Adrenal gland (tissue), 12 donors: ENCODE data around the gene ZFR2. TPM values are rescaled to one million over a fixed set of nuclear protein-coding genes. Genes with fewer than 3 reads are reported as not detected.
A peak's percentile ranks its signal among the peaks of the same experiment; 100 is the strongest.

Source experiments
- DNase-seq, 7 donors: peaks; one replicate each; pipeline ENCODE4 v3.0.0-alpha.2; 2019 to 2020
- H3K27ac ChIP-seq, 5 donors: fragments of 200-600 bp; sonication (generic) in 4 of 5; 1 replicate in 3 of 5; 2 replicates in 2 of 5; pipeline versions ENCODE4 v1.5.1 to v1.8.0; 2016 to 2020; ENCODE audit warnings: mild to moderate bottlenecking in 1 of 5
- H3K27me3 ChIP-seq: fragments of 200-600 bp; 2 replicates; pipeline ENCODE4 v1.8.0; 2021
- H3K36me3 ChIP-seq, 2 donors: fragments of 200-600 bp; replicated peaks in 1 of 2; 1 replicate in 1 of 2; 2 replicates in 1 of 2; pipeline versions ENCODE4 v1.5.1 to v1.8.0; 2018 to 2022
- H3K4me1 ChIP-seq, 2 donors: fragments of 200-600 bp; replicated peaks in 1 of 2; 1 replicate in 1 of 2; 2 replicates in 1 of 2; pipeline versions ENCODE4 v1.5.1 to v1.8.0; 2018 to 2021
- H3K4me3 ChIP-seq, 4 donors: fragments of 200-600 bp; sonication (generic) in 3 of 4; one replicate each; pipeline ENCODE4 v1.5.1; 2016 to 2018
- H3K9me3 ChIP-seq, 3 donors: fragments of 200-600 bp; sonication (generic) in 1 of 3; replicated peaks in 1 of 3; 1 replicate in 2 of 3; 2 replicates in 1 of 3; pipeline versions ENCODE4 v1.5.1 to v1.8.0; 2016 to 2021
- POLR2A ChIP-seq, 2 donors: fragments of 450-650 bp; IDR thresholded peaks; one replicate each; pipeline ENCODE4 v1.6.1; 2017; ENCODE audit warnings: antibody characterized with exemption in 2 of 2, mild to moderate bottlenecking in 2 of 2, moderate library complexity in 1 of 2
- WGBS, 4 donors: extraction: QIAGEN DNeasy Blood & Tissue Kit in 2 of 4; methylation state at CpG; one replicate each; pipeline versions ENCODE4 v1.1.5 to v1.1.7; 2013 to 2017; 5-methylcytosine and 5-hydroxymethylcytosine counted together
- intact Hi-C, 2 donors: fragments of 100-400 bp; cut with DNase I; formaldehyde crosslinking; loops; one replicate each; pipeline versions ENCODE4 v1.14.1 to v1.15.0; 2022 to 2023
- polyA plus RNA-seq, 3 donors: library from polyadenylated mRNA; stranded (reverse); fragments of 200-250 nt in 2 of 3; fragments of 350-450 nt in 1 of 3; fragmentation: Illumina TruSeq in 1 of 3; extraction: RNeasy Lipid Tissue Mini Kit (QIAGEN cat#74804) in 1 of 3; gene quantifications; one replicate each; pipeline ENCODE4 v1.2.3, GENCODE V29; 2013 to 2014
- total RNA-seq, 9 donors: library from RNA; depleted of rRNA in 4 of 9; stranded (reverse); fragments of >200 nt in 4 of 9; fragments of 120-200 nt in 1 of 9; fragmentation: NEBNext Ultra II Directional in 1 of 9; extraction: Animal tissue kit (Norgen Biotek cat#: 25700) in 1 of 9; gene quantifications; one replicate each; pipeline versions ENCODE4 v1.1.0 to v1.2.4, GENCODE V29; 2013 to 2023
- TF ChIP-seq, protein P1 (sequence below), 6 experiments: fragments of 450-650 bp in 4 of 6; fragments of 200-600 bp in 2 of 6; sonication (generic) in 1 of 6; IDR thresholded peaks; 1 replicate in 5 of 6; 2 replicates in 1 of 6; pipeline versions ENCODE4 v1.5.1 to v1.8.0; 2016 to 2021; ENCODE audit warnings: antibody characterized with exemption in 6 of 6, mild to moderate bottlenecking in 2 of 6, moderate library complexity in 1 of 6
- donor health status: healthy with polysubstance abuse.
- donor health status: Bipolar disorder and iron deficiency.
- donor health status: DM: yes; HTN: yes; CAD: no.
- donor health status: DM: no; HTN: no; CAD: no.
- donor health status: DM: no; HTN: no; CAD: no.
- donor health status: DM: yes; HTN: yes; CAD: no.

ZFR2 gene
- total and polyA plus RNA-seq, 12 donors = 0.19 to 13.2 (median 1.7) TPM; not detected in 3

DNA sequence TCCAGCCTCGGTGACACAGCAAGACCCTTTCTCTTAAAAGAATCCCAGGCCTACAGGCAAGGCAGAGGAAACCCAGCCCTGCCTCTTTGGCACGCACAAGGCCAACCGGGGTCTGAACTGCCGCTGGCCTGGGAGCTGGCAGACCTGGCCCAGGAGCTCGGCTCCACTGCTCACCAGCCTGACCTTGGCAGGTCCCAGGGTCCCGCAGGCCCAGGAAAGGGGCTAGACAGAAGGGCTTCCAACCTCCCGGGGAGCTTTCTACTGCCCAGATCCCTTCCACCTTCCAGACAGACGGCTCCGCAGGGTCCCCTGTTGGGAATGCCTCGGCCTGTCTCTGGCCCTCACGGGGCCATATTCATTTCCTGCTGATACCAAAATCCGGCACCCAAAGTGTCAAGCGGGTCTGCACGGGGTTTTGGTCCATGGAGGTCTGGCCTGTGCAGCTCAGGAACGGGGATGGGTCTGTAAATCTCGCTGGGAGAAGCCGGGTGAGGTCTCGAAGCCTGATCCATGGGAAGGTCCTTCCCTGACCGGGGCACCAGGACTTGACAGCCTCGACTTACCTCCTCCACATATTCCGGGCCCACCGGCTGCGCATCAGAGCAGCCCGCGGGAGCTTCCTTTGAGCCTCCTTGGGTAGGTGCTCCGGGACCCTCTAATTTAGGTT is 46.0 kb downstream of the ZFR2 start:
- Histone ChIP-seq H3K4me1 (no peaks in the 10 kb centered on the region), H3K27ac (no peak overlapping the region), H3K9me3 (no peaks in the 10 kb centered on the region), H3K27me3 (no peaks in the 10 kb centered on the region), H3K4me3 (no peak overlapping the region), H3K36me3 (no peaks in the 10 kb centered on the region)
- intact Hi-C loops = loop anchor here in 1 of 2 donors (5.0 kb wide), 1 partner anchor 156 kb away; no protein-coding TSS in a partner anchor
- no peak for DNase-seq
- 74 to 89% (median 81%) methylated on average over 5 to 26 of the region's 26 CpGs for WGBS, 4 donors
- no peak for TF ChIP-seq POLR2A (IDR thresholded peaks at IDR 0.05)
- TF ChIP-seq, protein P1, sequence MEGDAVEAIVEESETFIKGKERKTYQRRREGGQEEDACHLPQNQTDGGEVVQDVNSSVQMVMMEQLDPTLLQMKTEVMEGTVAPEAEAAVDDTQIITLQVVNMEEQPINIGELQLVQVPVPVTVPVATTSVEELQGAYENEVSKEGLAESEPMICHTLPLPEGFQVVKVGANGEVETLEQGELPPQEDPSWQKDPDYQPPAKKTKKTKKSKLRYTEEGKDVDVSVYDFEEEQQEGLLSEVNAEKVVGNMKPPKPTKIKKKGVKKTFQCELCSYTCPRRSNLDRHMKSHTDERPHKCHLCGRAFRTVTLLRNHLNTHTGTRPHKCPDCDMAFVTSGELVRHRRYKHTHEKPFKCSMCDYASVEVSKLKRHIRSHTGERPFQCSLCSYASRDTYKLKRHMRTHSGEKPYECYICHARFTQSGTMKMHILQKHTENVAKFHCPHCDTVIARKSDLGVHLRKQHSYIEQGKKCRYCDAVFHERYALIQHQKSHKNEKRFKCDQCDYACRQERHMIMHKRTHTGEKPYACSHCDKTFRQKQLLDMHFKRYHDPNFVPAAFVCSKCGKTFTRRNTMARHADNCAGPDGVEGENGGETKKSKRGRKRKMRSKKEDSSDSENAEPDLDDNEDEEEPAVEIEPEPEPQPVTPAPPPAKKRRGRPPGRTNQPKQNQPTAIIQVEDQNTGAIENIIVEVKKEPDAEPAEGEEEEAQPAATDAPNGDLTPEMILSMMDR (IDR thresholded peaks at IDR 0.05) = no peak

DNA sequence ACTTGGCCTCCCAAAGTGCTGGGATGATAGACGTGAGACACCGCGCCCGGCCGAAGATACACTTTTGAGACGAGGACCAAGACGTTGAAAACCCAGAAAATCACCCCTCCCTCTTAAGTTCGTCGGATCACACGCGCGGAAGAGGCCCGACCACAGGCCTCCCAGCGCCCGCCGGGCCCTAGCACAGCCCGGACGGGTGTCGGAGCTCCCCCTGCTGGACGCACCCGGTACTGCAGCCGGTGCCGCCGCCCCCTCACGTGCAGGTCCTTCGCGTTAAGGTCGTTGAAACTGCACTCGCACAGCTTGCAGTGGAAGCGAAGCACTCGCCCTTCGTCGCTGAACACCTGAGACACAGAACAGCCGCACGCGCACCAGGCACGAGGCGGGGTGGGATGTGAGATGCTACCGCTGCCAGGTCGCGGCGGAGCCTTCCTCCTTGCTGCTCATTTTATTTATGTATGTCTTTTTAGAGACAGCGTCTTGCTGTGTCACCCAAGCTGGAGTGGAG is 46.9 kb downstream of the ZFR2 start:
- WGBS, 4 donors = 13 to 15% (median 13%) methylated on average over 30 to 43 of the region's 43 CpGs
- TF ChIP-seq, protein P1 (IDR thresholded peaks at IDR 0.05) = peak; percentile 83 to 98 (median 96)
- no peak for TF ChIP-seq POLR2A (IDR thresholded peaks at IDR 0.05)
- Histone ChIP-seq H3K27me3 (no peaks in the 10 kb centered on the region), H3K4me3 (no peak overlapping the region), H3K36me3 (no peaks in the 10 kb centered on the region), H3K4me1 (no peaks in the 10 kb centered on the region), H3K27ac (no peak overlapping the region), H3K9me3 (no peaks in the 10 kb centered on the region)
- DNase-seq = peak; percentile 27 to 77 (median 63)
- intact Hi-C loops = loop anchor here in 1 of 2 donors (5.0 kb wide), 1 partner anchor 155 kb away; no protein-coding TSS in a partner anchor

DNA sequence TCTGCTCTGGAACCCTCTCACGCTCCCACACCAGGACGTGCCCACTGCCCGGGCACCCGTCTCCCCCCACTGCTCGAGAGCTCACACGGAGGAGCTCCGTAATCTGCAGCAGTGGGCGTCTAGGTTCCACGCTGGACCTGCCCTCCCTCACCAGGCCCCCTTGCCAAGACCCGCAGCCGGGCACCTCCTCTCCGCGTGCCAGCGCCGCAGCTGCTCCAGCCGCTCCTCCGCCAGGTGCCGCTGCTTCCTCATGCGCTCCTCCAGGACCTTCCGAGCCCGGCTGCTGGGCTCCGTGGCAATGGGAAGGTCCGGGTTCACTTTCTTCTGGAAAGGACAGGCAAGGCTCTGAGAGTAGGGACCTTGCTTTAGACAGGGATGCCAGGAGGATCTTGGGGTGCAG is 47.7 kb downstream of the ZFR2 start:
- Histone ChIP-seq H3K27ac (no peak overlapping the region), H3K27me3 (no peaks in the 10 kb centered on the region), H3K9me3 (no peaks in the 10 kb centered on the region), H3K4me1 (no peaks in the 10 kb centered on the region), H3K36me3 (no peaks in the 10 kb centered on the region), H3K4me3 (no peak overlapping the region)
- TF ChIP-seq, protein P1 (IDR thresholded peaks at IDR 0.05) = no peak
- TF ChIP-seq POLR2A (IDR thresholded peaks at IDR 0.05) = no peak
- WGBS, 4 donors = 89 to 95% (median 92%) methylated on average over 13 to 23 of the region's 23 CpGs
- no peak for DNase-seq
- intact Hi-C loops = loop anchor here in 1 of 2 donors (5.0 kb wide), 1 partner anchor 154 kb away; no protein-coding TSS in a partner anchor

DNA sequence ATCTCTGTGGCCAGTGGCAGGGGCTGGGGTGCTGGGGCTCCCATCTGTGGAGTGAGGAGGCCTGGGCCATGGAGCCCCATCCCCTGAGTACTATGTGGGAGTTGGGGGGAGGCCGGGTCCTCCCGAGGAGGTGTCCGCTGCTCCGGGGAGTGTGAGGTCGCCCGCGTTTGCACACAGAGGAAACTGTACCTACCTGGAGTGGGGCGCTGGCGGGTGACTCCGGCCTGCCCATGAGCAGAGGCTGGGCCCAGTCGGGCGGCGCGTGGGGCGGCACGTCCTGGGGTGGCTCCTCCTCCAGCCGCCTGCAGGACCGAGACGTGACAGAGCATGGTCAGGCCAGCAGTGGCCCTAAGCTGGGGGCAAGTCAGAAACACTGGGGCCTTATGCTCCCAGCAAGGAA is 48.8 kb downstream of the ZFR2 start:
- Histone ChIP-seq H3K27ac (no peak overlapping the region), H3K27me3 (no peaks in the 10 kb centered on the region), H3K9me3 (no peaks in the 10 kb centered on the region), H3K4me1 (no peaks in the 10 kb centered on the region), H3K4me3 (no peak overlapping the region), H3K36me3 (no peaks in the 10 kb centered on the region)
- TF ChIP-seq, protein P1 (IDR thresholded peaks at IDR 0.05) = no peak
- no peak for TF ChIP-seq POLR2A (IDR thresholded peaks at IDR 0.05)
- intact Hi-C loops = loop anchor here in 1 of 2 donors (5.0 kb wide), 1 partner anchor 153 kb away; no protein-coding TSS in a partner anchor
- DNase-seq = no peak
- 87 to 98% (median 92%) methylated on average over 9 to 19 of the region's 19 CpGs; no CpG with 5 or more reads in 1 of the 4 donors for WGBS, 4 donors
